CD4-positive, alpha-beta T cell treated with Interferon alpha-2 for 1 hour (primary cell): ENCODE data around the gene STK32C.

ENCODE experiments used
- DNase-seq, 2 donors: peaks; one replicate each; pipeline ENCODE4 v3.0.0-alpha.2; 2020 to 2022

STK32C gene

DNA sequence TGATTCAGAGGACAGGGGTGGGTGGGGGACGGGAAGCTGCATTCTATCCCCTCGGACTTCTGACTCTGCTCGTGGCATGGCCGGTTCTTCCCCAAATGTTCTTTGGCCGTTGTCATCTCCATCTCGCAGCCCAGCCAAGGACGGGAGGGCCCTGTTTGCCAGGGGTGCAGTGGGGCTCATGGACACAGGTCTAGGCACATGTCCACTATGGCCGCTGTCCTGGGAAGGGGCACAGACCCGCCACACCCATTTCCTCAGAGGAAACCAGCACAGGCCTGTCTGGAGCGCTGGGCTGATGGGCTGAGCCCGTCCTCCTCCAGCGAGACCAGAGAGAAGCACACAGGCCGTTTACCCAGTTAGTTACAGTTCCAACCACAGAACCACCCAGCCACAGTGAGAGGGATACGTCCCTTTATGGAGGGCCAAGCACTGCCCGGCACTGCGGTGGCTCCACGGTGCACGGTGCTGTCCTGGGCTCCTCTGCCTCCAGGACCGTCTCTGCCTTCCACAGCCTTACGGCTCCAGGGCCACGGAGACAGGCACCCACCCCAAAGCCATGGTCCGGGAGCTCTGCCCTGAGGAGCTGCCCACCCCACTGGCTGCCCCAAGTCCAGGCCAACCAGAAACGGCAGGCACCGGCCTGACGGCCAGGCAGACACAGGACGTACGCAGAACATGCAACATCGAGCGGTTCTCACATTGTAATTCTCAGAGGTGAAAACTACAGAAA is 100.8 kb downstream of the STK32C start:
- DNase-seq, result no peak

DNA sequence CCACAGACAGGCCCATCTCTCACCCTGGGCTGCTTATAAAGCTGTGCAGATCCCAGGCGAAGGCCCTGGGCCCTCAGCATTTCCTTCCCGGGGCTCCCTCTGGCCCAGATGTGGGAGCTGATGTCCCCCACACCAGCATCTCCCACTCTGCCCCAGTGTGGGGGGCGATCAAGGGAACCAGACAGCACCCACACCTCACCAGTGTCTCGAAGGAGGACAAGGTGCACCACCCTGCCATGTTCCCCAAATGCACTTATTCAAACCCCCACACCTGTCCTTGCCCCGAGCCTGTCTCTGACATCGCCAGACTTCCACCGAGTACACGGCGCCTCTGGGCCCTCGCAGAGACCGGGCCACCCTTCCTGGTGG is 101.4 kb downstream of the STK32C start:
- DNase-seq, result no peak

DNA sequence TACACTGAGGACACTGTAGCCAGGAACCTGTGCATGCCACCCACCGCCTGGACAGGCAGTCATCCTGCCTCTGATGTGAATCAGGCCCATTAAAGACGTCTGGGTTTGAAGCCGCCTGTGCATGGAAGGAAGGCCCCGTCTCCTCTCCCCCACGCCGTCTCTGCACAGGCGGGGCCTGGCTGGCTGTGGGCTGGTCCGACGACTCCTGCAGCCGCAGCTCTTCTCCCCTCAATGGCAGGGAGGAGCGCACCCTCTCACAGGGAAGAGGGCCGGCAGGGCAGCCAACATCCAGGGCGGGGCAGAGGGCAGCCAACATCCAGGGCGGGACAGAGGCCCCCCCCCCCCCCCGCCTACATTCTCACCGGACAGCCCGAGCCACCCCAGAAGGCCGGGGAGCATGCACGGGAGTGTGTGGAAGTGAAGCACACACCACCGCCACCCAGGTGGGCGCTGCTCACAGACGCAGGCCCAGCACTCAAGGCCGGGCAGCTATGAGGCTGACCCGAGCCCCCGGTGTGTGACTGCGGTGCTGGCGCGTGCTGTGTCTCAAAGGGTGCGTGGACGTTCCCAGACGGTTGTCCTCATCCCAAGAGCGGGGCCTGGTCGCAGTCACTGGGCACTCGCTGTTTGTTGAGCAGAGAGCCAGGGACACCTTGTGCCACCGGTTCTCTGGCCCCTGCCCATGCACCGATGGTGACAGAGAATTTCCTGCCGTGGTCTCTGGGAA is 101.9 kb downstream of the STK32C start:
- no peak for DNase-seq

DNA sequence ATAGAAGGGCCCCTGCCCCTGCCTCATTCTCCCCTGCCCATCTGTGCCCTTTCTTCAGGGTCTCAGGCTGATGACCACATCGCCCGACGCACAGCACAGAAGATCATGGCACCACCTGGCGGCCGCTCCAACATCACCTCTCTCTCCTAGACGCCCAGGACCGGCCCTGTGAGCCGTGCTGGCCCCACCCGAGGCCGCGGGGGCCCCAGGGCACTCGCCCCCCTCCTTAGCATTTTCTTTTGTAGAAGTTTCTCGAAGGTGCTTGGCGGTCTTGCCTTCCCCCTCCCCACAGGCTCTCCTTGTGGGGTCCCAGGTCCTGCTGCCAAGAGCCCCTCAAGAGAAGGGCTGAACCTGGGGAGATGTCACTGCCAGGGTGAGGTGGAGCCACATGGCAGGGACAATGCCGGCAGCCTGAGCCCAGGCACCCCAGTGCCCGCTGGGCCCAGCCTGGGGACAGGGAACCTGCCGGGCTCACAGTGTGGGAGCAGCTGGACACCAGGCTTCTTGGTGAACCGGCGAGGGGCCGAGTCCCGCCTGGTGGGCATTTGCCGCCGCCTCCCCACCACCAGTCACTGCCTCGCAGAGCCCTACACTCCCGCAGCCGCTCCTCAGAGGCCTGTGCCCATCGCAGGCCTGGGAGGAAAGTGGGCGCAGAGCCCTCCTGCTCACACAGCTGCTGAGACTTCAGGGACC is 102.8 kb downstream of the STK32C start:
- no peak for DNase-seq

DNA sequence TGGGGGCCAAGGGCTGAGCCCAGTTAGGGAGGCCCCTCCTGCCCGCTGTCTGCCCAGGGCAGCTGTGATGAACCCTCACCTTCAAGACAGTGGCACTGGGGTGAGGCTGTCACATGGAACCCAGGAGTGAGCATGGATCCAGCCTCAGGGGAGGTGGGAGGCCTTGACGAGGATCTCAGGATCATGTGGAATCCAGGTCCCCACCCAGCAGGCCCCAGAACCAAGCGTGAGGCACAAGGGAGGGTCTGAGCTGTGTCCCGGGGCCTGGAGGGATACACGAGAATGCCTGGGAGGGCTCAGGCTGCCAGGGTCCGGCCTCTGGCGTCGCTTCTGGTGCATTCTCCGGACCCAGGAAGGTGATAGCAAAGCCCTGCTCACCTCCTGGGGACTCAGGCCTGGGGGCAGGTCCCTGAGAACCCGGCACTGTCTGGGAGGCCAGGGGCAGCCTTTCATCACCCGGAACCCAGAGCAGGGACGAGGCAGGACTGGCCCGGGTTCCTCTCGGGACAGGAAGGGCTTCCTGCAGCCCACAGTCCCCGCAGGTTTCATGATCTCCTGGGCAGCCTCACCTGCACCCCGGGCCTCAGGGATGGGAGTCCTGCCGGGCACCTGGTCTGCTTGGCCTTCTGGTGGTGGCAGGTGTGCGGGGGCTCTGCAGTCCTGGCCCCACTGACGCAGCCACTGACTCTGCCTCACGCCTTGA is 103.5 kb downstream of the STK32C start:
- DNase-seq, result no peak

DNA sequence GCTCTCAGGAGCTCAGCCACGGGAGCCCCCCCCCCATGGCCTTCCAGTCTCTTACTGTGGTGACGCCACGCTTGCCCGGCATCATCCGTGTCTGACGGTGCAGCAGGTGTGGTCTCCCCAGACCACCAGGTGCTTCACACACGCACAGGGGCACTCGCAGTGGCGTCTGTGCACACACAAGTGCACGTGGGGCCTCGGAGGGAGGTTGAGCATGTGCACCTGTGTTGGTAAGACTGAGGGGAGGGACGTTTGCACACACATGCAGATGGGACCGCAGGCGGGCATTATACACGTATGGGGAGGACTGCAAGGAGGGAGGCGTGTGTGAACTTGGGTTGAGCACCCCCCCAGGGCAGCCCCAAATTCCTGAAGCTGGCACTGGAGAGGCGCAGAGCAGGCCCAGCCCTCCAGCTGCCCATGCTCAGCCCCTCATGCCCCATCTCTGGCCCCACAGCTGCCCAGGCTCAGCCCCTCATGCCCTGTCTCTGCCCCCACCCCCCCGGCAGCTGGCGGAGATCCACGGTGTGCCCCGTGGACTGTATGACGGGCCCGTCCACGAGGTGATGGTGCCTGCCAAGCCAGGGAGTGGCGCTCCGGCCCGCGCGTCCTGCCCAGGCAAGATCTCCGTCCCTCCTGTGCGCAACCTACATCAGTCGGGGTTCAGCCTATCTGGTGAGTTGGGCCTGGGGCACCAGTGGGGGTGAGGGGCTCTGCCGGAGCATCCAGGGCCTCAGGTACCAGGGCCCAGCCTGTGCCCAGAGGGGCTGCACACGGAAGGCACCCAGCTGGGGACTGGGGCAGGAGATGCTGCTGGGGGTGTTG is 104.3 kb downstream of the STK32C start:
- no peak for DNase-seq

DNA sequence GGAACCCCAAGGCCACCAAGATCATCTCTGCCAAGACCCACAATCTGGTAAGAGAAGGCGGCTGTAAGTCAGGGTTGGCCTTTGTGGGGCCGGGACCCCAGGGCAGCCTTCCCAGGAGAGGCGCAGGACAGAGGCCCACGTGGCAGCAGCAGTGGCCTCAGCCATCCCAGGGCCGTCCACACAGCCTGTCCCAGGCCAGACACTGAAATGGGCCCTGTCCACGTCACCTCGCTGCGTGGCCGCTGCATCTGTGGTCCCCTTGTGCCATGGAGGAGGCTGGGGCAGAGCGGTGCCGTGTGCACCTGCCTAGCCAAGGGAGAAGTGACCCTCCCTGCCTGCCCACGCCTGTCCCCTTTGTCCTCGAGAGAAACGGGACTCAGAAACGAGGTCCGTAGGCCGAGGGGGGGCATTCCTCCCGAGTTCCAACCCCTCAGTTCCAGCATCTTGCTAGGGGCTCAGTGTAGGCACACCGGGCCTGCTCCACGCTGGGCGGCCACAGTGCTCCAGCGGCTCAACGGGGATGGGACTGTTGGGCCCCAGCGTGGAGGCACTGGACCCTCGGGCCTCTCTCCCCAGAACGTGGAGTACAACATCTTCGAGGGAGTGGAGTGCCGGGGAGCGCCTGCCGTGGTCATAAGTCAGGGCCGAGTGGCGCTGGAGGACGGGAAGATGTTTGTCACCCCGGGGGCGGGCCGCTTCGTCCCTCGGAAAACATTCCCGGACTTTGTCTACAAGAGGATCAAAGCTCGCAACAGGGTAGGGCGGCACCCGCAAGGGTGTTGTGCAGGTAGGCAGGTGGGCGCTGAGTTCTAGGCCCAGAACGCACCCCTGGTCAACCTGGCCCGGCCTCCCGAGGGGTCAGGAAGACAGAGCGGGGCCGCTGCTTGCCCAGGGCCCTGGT is 105.4 kb downstream of the STK32C start:
- no peak for DNase-seq

DNA sequence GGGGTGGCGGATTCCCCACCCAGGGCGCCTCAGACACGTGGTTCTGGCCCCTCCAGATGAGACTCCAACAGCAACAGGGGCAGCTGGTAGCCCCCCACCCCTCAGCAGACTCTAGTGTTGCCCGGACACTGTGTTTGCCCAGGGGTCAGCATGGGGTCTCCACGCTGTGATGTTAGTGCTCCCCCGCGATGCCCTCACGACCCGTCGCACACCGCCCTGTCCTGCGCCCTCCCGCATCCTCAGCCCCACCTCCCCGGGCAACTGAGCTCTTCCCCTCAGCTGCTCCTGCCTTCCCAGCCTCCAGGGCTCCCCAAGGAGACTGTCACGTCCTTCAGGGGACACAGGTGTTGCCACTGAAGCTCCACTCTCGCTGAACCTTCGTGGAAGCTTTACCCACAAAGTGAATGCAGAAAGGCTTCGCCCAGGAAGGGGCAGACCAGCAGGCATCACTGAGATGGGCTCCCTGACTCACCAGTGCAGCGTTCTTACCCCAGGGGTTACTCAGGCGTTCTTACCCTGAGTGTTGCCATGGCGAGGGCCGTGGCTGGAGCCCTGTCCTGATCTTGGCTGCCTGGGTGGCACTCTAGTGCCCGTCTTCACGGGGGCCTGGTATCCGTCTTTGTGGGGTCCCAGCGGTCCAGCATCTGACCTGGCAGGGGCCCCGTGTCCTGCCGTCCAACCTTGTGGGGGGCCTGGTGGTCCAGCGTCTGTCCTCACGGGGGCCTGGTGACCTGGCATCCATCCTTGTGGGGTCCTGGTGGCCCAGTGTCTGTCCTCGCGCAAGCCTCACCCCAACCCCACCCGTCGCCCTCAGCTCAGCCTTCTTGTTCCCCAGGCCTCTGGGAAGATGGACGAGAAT is 106.4 kb downstream of the STK32C start:
- no peak for DNase-seq

DNA sequence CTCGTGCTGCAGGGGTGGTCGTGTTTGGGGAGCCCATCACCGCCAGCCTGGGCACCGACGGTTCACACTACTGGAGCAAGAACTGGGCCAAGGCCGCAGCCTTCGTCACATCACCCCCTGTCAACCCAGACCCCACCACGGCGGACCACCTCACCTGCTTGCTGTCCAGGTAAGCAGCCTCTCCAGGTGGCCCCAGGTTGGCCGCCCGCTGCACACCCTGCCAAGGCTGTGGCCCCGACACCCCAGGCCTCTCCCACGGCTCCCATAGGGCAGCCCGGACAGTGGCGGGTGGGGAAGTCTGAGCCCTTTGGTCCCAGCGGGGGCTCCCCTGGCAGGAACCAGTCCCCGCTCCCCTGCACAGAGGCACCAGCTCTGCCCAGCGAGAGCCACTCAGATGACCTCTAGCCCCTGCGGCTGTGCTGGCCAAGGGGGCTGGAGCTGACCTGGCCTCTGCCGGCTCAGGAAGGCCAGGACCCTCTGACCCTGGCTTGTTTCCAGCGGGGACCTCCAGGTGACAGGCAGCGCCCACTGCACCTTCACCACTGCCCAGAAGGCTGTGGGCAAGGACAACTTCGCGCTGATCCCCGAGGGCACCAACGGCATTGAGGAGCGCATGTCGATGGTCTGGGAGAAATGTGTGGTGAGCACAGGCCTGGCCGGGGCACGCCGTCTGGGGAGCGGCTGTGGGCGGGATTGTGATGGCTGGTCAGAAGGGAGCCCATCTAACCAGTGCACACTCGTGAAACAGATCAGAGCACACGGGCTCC is 107.2 kb downstream of the STK32C start:
- DNase-seq, result no peak

DNA sequence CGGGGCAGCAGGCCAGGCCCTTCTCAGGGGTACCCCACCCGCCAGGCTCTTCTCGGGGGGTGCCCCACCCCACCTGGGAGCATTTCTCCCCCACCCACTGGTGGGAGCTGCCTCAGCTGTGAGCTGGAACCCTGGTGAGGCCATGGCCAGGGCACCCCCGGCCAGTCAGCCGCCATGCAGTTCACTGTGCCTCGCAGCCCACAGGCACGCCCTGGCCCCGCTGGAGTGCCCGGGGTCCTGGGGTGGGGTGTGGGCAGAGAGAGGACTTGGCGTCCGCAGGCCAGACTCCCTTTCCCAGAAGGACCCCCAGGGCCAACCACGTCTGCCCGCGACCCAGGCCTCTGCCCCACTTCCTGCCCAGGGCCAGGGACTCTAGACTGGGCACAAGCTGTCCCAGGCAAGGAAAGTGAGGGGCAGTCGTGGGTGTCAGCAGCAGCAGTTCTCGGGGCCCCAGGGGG is 107.9 kb downstream of the STK32C start:
- no peak for DNase-seq

DNA sequence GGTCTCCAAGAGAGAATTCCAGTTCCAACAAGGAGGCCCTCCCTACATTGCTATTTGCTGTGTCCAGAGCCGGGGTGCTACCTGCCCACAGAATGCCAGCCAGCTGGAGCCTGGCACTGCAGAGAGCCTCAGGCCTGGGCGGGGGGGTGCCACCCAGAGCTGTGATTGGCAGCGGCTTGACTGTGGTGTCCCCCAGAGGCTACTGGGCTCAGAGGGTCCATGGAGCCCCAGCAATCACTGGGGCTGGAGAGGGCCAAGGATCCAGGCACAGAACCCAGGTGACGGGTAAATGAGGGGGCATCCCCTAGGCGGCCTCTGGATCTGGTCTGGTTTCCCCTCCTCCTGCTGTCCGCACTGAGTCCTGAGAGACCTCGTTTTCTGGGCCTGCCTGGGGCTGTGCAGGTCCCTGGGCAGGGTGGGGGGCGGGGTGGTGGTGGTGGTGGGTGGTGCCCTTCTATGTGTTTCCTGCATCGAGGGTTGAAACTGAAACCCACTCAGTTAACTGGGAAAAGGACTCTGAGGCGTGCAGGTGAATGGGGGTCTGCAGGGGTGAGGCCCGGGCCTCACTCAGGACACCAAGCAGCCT is 108.4 kb downstream of the STK32C start:
- no peak for DNase-seq

DNA sequence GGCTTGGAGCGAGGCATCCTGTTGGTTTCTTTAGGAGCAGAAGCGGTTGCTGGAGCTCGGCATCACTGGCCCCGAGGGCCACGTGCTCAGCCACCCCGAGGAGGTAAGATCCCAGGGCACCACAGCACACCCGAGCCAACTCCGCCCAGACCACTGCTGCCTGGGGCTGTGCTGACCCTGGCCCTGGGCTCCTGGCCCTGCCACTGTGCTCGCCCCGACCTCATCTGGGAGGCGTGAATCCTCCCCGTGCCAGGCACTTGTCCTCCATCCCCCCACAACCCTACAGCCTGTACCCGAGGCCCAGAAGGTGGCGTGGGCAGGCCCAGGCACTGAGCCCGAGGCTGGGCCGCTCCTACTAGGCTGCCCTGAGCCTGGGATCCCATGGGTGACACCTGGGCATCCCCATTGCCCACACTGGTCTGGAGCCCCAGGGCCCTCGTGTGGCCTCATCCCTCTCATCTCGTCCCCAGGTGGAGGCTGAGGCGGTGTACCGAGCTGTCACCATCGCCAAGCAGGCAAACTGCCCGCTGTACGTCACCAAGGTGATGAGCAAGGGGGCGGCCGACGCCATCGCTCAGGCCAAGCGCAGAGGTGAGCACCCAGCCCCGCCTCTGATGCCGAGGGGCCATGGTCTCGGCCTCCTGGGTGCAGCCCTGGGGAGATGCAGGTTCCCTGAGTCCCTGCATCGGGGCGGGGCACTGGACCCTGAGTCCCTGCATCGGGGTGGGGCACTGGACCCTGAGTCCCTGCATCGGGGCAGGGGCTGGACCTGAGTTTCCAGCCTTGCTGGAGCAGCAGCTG is 109.2 kb downstream of the STK32C start:
- DNase-seq, result no peak

DNA sequence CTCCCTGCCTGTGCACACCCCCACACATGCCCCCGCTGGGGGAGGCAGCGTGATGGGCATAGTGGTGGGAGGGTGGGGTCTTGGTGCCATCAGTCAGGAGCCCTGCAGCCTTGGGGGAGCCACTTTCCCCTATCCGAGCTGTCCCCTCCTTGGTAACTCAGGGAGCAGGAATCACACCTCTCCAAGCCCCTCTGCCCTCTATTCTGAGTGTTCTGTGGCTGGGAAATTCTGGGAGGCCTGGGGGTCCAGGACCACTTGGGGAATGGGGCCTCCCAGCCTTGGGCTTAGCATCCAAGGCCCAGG is 109.7 kb downstream of the STK32C start:
- no peak for DNase-seq

DNA sequence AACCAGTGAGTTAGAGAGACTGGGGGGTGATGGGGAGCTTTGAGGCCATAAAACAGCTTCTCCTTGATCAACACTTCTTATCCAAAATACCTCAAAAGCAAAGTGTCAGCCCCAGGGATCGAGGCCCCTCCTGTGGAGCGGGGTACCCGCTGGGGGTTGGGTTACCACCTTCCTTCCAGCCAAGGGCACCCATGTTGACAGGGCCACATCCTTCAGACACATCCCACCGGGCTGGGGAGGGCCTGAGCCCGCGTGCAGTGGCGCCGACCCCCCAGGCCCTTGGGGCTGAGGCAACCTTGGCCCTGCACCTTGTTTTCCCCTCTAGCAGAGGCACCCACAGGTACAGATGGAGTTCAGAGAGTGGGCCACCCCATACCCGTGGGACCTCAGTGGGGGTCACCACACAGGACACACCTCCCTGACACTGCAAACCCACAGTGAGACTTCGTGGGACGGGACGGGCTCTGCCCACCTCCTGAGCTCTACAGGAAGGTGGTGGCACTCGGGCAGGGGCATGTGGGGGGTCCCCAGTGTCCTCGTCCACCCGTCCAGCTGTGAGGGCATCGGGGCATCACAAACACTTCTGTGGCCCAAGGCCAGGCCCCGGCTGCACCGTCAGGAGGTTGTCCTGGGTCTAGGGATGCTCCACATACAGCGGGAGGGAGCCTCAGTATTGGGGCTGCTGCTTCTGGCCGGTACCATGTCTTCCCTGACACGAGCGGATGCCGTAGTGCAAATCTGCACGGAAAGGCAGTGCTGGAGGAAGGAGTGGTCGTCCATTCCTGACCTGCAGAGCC is 110.3 kb downstream of the STK32C start:
- no peak for DNase-seq

DNA sequence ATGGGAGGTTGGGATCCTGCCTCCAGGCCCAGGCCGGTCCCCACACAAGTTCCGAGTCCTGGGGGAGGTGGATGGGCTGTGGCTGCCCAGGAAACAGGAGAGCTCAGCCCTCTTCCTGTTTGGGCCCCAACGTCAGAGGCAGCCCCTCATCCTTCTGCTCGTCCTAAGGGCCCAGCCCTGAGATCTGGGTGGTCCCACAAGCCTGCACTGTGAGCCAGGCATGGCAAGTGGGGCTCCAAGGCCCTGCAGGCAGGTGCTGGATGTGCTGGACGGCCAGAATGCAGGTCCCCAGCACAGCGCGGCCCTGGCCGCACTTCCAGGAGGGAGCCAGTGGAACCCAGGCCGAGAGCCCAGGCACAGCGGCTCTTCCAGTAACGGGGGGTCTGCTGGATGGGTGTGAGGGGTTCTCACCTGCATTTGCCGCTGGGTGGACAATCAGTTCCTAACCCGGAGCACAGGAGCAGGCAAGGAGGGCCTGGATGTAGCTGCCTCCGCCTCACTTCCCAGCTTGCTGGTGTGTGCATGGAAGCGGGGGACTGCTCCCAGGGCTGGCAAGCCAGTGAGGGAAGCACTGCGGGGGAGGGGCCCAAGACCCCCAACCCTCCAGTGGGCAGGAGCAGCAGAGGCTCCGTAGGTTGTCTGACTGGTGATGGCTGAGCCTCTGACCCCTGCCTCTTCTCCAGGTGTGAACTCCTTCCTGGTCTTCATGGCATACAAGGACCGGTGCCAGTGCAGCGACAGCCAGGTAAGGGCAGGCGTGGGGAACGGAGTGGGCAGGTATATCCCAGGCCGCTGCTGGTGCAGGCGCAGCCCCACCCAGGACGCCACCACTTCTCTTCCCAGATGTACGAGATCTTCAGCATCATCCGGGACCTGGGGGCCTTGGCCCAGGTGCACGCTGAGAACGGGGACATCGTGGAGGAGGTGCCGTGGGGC is 111.3 kb downstream of the STK32C start:
- no peak for DNase-seq

DNA sequence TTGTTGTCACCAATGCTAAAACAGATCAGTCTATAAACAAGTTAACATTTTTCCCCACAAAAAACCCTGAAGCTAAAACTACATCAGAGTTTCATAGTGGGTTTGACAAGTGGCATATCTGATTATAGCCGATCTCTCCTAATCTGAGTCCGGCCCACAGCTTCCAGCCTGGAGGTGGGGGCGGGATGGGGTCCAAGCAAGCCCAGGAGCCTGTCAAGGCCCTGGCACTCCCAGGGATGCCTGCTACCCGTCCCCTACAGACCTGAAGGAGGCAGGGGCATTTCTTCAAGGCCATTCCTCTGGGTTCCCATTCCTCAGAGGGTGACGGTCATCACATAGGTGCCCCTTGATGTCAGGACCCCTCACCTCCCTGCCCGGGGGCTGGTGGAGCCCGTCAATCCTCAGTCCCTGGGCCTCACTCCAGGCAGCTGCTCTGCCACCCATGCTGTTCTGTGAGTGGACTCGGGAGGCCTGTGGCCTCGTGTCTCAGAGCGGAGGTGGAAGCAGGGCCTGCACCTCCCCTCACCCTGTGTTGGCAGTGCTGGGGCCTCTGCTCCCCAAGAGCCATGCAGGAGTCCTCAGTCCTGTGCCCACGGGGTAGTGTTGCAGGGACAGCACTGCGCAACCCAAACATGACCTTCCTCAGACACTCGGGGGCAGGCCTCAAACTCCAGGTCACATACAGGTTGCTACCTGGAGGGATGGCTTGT is 112.2 kb downstream of the STK32C start:
- no peak for DNase-seq
